GM12873 (cell line): ENCODE results near the gene FOXO3.

ENCODE experiments used
- TF ChIP-seq, protein P1 (sequence below): IDR thresholded peaks from 2 replicates; pipeline ENCODE4 v1.5.1; 2012; ENCODE audit warnings: low read depth, mild to moderate bottlenecking, moderate library complexity, low read length, control low read depth; ENCODE audit not compliant: insufficient read depth; ENCODE audit errors: missing control alignments

Gene FOXO3

DNA sequence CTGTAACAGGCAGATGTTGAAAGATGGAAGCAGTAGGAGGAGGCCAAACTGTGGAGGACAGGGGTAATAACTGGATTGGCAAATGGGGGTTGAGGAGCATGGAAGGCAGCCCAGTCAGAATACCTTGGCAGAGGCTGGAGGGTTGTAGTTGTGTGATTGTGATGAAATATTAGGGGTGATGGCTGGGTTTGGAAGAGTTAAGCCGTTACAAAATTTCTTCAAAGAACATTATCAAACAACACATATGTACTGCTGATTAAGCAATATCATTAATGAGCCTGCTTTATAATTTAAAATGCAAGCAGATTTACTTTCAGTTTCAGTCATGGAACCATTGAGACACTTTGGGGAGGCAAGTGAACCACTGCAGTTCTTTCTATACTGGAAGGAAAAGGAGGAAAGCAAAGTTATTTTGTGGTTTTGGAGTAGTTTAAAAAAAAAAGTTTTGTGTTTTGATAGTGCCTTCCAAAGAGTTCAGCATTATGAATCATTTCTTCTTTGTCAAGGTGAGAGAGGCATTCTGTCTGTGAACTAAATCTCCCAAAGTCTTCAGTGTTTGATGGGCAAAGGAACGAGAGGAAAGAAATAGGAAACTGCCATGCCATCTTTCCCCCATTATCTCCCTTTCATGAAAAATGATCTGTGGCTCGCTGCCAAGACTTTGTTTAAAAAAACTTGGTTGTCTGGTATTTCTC lies 20.7 kb downstream of the FOXO3 start:
- TF ChIP-seq, protein P1, sequence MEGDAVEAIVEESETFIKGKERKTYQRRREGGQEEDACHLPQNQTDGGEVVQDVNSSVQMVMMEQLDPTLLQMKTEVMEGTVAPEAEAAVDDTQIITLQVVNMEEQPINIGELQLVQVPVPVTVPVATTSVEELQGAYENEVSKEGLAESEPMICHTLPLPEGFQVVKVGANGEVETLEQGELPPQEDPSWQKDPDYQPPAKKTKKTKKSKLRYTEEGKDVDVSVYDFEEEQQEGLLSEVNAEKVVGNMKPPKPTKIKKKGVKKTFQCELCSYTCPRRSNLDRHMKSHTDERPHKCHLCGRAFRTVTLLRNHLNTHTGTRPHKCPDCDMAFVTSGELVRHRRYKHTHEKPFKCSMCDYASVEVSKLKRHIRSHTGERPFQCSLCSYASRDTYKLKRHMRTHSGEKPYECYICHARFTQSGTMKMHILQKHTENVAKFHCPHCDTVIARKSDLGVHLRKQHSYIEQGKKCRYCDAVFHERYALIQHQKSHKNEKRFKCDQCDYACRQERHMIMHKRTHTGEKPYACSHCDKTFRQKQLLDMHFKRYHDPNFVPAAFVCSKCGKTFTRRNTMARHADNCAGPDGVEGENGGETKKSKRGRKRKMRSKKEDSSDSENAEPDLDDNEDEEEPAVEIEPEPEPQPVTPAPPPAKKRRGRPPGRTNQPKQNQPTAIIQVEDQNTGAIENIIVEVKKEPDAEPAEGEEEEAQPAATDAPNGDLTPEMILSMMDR, result no peak

DNA sequence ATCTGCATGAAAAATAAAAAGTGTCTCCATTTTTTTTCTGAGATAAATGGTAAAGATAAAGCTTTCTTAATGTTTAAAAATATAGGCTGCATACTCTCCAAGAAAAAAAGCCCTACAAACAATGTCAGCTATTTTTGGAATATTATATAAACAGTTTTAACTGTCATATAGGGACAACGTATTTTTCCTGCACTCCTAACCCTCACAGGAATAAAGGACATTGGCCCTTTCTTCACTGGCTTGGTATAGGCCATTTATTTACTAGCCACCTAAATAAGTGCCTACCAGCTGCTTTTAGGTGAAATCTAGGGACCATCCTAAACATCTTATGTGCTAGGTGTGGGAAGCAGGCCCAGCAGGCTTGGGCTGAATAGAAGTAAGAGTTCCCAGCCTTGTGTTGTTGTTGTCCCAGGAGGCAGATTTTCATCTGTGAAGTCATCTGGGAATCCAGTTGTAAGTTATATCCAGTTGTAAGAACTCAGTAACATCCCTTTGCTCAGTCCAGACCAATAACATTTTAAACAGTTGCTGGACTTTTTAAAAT lies 21.3 kb downstream of the FOXO3 start:
- TF ChIP-seq, protein P1, result no peak

DNA sequence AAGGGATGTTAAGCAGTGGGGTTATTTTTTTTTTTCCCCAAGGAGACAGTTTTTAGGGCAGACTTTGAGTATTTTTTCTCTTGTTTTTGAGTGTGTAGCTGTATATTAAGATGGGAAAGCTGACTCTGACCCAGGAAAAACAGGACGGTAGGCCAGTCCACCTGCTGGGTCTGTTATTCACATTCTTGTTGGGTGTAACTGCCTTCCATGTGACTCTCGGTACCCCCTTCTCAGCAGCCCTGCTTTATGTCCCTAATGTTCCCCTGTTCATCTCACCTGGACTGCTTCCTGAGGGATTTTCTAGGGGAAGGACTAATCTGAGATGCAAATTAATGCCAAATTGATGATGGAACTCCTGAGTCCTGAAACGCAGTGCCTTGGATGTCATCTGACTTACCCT lies 21.9 kb downstream of the FOXO3 start:
- TF ChIP-seq, protein P1, result no peak

DNA sequence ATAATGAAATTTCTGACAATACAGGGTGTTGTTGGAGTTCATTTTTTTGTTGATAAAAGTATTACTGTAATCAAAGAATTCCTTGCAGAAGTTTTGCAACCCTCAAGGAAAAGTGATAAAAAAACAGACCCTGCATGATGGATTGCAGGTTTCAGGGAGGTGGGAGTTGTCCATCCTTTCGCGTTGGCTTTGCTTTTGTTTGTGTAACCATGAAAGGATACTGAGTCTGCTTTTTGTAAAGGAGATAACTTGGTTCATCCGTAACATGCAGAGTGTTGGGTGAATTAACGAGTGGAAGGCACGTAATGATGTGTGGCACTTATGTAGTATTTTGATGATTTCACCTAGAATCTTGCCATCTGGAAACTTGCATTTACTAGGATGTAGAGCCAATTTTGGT lies 23.6 kb downstream of the FOXO3 start:
- TF ChIP-seq, protein P1, result no peak

DNA sequence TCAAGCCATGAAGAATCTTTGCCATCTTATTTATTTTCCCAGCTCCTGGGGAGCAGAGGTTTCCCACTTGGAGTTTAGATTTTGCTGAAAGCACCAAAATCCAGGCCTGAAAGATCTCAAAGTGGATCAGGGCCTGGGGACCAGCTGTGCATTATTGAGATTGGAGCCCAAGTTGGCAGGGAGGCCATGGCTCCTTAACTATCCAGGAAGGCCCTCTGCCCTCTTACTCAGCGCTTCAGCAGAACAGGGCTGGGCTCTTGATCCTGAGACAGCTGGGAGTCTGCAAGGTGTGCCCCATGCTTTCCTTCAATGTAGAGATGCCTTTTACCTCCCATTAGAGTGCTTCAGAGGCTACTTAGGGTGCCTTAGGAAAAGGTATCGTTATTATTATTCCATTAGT lies 24.6 kb downstream of the FOXO3 start:
- TF ChIP-seq, protein P1, result no peak

DNA sequence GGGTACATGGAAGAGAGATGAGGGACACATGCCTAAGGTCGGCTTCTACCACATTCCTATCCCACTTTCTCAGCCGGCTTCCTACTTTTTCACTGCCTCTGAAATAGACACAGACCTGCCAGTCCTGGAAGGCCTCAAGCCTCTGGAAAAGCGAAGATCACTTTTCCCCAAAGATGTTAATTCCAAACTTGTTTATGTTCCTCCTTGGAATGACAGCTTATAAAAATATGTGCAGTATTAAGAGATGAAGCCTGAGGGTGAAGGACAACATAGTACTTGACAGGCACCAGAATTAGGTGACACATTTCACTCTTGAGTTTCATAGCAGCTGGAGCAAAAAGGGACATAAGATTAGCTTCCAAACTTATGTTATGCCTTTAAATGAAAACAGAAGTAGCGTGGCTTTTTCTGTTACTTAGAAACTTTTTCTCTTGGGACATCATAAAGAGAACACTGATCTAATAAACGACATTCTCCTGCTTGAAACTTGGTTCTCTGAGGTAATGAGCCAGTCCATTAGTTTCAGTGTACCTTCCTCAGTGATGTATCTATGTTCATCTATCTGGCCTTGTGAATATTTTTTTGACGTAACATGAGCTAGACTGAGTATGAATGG lies 25.3 kb downstream of the FOXO3 start:
- TF ChIP-seq, protein P1, result no peak

DNA sequence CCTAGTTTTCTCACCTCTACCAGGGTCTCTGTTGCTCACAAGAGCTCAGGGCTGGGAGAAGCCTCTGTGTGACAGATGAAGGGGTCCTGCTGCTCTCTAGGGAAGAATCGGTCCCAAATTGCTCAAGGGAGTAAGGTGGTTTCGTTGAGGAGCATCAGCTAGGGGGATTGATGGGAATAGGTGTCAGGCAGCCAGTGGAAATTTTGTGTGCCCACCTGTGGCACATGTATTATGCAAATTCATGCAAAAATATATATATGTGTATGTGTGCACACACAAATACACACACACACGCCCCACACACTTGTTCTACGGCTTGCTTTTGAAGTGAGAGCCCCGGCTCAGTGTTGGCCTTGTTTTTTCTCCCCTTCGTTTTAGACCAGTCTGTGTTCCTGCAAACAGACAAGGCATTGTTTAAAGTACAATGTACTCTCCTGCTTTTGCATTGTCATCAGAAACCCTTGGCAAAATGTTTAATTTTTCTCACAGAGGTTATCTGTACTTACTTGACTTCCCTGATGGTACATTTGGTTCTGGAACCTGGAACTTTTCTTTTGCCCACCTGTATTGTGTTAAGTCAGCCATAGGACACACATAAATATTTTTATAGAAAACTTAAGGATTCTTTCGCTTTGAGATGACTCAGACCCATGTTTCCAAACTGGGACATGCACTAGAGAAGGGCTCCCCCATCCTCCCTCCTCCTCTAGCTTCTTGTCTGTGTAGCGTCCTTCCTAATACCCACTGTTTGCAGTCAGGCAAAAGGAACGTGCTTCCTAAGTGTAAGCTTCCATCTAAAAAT lies 26.7 kb downstream of the FOXO3 start:
- TF ChIP-seq, protein P1, result no peak
